ENCODE results near the gene PLD4.

The PLD4 gene

GRCh38 chr14:104975481-104976197 lies 51.0 kb downstream of the PLD4 start:
- H3K4me1 ChIP-seq (ENCODE audit: insufficient read depth, low read length, severe bottlenecking) = no peaks in the 10 kb centered on the region
- H3K36me3 ChIP-seq (ENCODE audit: insufficient read depth, low read length) = no peaks in the 10 kb centered on the region
- TF ChIP-seq CTCF (IDR thresholded peaks at IDR 0.05; ENCODE audit: low read length) (no peak), EZH2 (IDR thresholded peaks at IDR 0.05; ENCODE audit: borderline replicate concordance, low read length) (no peak)
- no peaks in the 10 kb centered on the region for H3K79me2 ChIP-seq (ENCODE audit: insufficient read depth, low read length)
- H3K27me3 ChIP-seq (ENCODE audit: insufficient read depth, low read length) = 0 out of 2 replicates have a peak, but pooled peaks cover 4% of the 10 kb centered on the region
- H2AFZ ChIP-seq (ENCODE audit: low read length) = no peak overlapping the region
- H3K9ac ChIP-seq (ENCODE audit: low read length) = no peak overlapping the region
- H3K9me2 ChIP-seq (ENCODE audit: low read depth, low read length) = no peaks in the 10 kb centered on the region
- no peaks in the 10 kb centered on the region for H3K9me3 ChIP-seq (ENCODE audit: low read length)
- no peaks in the 10 kb centered on the region for H4K20me1 ChIP-seq (ENCODE audit: insufficient read depth, low read length)
- no peak overlapping the region for H3K4me2 ChIP-seq (ENCODE audit: low read length)
- no peaks in the 10 kb centered on the region for H3F3A ChIP-seq (ENCODE audit: insufficient read depth, low read length)
- no peak overlapping the region for H3K4me3 ChIP-seq (ENCODE audit: low read depth, low read length, poor library complexity, severe bottlenecking)
- no peak overlapping the region for H3K27ac ChIP-seq (ENCODE audit: low read depth, low read length, poor library complexity, severe bottlenecking)

GRCh38 chr14:104976198-104977007 lies 51.7 kb downstream of the PLD4 start:
- TF ChIP-seq CTCF (IDR thresholded peaks at IDR 0.05; ENCODE audit: low read length) = peak; percentile 95
- TF ChIP-seq EZH2 (IDR thresholded peaks at IDR 0.05; ENCODE audit: borderline replicate concordance, low read length) = no peak
- H3K9ac ChIP-seq (ENCODE audit: low read length) = no peak overlapping the region
- H3K4me1 ChIP-seq (ENCODE audit: insufficient read depth, low read length, severe bottlenecking) = no peaks in the 10 kb centered on the region
- no peaks in the 10 kb centered on the region for H3K9me2 ChIP-seq (ENCODE audit: low read depth, low read length)
- H3F3A ChIP-seq (ENCODE audit: insufficient read depth, low read length) = no peaks in the 10 kb centered on the region
- H3K79me2 ChIP-seq (ENCODE audit: insufficient read depth, low read length) = no peaks in the 10 kb centered on the region
- H3K27me3 ChIP-seq (ENCODE audit: insufficient read depth, low read length) = 0 out of 2 replicates have a peak, but pooled peaks cover 4% of the 10 kb centered on the region
- H3K4me3 ChIP-seq (ENCODE audit: low read depth, low read length, poor library complexity, severe bottlenecking) = no peak overlapping the region
- no peak overlapping the region for H2AFZ ChIP-seq (ENCODE audit: low read length)
- H3K4me2 ChIP-seq (ENCODE audit: low read length) = no peak overlapping the region
- no peak overlapping the region for H3K27ac ChIP-seq (ENCODE audit: low read depth, low read length, poor library complexity, severe bottlenecking)
- no peaks in the 10 kb centered on the region for H4K20me1 ChIP-seq (ENCODE audit: insufficient read depth, low read length)
- H3K9me3 ChIP-seq (ENCODE audit: low read length) = no peaks in the 10 kb centered on the region
- H3K36me3 ChIP-seq (ENCODE audit: insufficient read depth, low read length) = no peaks in the 10 kb centered on the region

GRCh38 chr14:104977008-104977680 lies 52.5 kb downstream of the PLD4 start:
- H3K9me2 ChIP-seq (ENCODE audit: low read depth, low read length) = no peaks in the 10 kb centered on the region
- no peak overlapping the region for H2AFZ ChIP-seq (ENCODE audit: low read length)
- no peak overlapping the region for H3K4me3 ChIP-seq (ENCODE audit: low read depth, low read length, poor library complexity, severe bottlenecking)
- no peak overlapping the region for H3K4me2 ChIP-seq (ENCODE audit: low read length)
- no peaks in the 10 kb centered on the region for H3K79me2 ChIP-seq (ENCODE audit: insufficient read depth, low read length)
- H3K27ac ChIP-seq (ENCODE audit: low read depth, low read length, poor library complexity, severe bottlenecking) = no peak overlapping the region
- TF ChIP-seq EZH2 (IDR thresholded peaks at IDR 0.05; ENCODE audit: borderline replicate concordance, low read length) = no peak
- no peak for TF ChIP-seq CTCF (IDR thresholded peaks at IDR 0.05; ENCODE audit: low read length)
- H3K27me3 ChIP-seq (ENCODE audit: insufficient read depth, low read length) = 0 out of 2 replicates have a peak, but pooled peaks cover 4% of the 10 kb centered on the region
- no peaks in the 10 kb centered on the region for H3F3A ChIP-seq (ENCODE audit: insufficient read depth, low read length)
- no peaks in the 10 kb centered on the region for H3K9me3 ChIP-seq (ENCODE audit: low read length)
- H3K36me3 ChIP-seq (ENCODE audit: insufficient read depth, low read length) = no peaks in the 10 kb centered on the region
- no peaks in the 10 kb centered on the region for H3K4me1 ChIP-seq (ENCODE audit: insufficient read depth, low read length, severe bottlenecking)
- H3K9ac ChIP-seq (ENCODE audit: low read length) = no peak overlapping the region
- no peaks in the 10 kb centered on the region for H4K20me1 ChIP-seq (ENCODE audit: insufficient read depth, low read length)

All from OCI-LY1 (cell line).